ENCODE data around the gene TMPRSS12.
"Not testable (repeated sequence)": the region's sequence is repeated elsewhere in the genome, so short reads cannot be mapped to it uniquely, and the experiment has no call there.

TMPRSS12 gene

DNA sequence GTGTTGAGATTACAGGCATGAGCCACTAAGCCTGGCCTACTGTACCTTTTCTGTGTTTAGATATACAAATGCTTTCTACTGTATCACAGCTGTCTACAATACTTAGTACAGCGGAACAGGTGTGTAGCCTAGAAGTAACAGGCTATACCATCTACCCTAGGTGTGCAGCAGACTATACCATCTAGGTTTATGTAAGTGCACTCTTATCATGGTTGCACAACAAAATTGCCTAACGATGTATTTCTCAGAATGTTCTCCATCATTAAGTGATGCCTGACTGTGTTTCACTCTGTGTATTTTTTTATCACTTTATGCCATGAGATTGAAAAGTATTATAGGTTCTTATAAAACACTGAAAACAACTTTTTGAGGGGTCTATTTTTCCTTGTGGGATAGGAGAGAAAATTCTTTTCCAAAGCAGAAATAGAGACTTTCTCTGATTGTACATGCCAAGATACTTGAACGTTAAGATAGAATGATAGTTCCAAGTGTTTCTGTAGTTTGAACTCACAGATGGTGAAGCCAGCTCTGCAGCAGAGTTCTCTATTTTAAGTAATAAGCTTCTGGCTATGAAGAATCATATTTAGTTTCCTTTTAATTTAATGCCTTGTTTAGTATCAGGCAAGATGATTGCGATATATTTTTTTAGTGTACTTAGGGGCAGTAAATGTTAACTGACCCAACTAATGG lies 17.0 kb downstream of the TMPRSS12 start:
- no peak for DNase-seq

DNA sequence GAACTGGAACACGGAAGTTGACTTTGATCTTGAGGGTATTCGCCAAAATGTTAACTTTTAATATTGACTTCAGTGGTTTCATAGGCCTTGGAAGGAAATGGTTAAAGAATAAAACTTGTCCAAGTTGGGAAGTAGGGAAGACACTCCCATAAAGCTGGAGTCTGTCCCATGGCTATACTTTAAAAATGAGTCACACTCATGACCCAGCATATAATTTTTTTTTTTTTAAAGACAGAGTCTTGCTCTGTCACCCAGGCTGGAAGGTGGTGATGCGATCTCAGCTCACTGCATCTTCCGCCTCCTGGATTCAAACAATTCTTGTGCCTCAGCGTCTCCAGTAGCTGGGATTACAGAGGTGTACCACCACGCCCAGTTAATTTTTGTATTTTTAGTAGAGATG lies 19.6 kb downstream of the TMPRSS12 start:
- no peak for DNase-seq

DNA sequence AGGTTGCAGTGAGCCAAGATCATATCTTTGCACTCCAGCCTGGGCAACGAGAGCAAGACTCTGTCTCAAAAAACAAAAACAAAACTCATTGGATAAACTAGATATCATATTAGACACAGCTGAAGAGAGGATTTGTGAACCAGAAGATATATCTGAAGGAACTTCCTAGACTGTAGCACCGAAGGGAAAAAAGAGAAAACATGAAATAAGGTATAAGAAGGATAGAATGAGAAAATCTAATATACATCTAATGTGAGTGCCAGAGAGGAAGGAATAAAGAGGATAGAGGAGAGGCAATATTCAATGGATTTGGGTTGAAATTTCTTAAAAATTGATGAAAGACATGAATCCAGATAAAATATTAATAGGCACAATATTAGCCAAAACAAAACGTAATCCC lies 22.5 kb downstream of the TMPRSS12 start:
- DNase-seq, result no peak

DNA sequence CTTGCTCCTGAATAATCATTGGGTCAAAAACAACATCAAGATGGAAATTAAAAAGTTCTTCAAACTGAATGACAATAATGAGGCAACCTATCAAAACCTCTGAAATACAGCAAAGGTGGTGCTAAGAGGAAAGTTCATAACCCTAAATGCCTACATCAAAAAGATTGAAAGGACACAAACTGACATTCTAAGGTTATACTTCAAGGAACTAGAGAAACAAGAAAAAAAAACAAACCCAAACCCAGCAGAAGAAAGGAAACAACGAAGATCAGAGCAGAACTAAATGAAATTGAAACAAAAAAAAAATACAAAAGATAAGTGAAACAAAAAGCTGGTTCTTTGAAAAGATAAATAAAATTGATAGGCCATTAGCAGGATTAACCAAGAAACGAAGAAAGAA lies 26.2 kb downstream of the TMPRSS12 start:
- DNase-seq, result not testable (repeated sequence)

DNA sequence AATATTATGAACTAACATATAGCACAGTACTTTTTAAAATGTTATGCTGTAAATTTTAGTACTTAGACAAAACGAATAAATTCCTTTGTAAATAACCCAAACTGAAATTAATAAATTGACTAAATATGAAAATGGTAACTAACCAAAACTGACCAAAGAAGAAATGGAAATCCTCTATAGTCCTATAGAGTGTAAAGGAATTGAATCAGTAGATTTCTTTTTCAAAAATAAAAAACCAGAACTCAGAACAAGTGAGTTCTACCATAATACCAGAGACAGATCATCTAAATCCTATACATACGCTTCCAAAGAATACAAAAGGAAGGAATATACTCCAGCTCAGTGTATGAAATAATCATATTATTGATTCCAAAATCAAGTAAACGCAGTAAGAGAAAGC lies 39.8 kb downstream of the TMPRSS12 start:
- no peak for DNase-seq

DNA sequence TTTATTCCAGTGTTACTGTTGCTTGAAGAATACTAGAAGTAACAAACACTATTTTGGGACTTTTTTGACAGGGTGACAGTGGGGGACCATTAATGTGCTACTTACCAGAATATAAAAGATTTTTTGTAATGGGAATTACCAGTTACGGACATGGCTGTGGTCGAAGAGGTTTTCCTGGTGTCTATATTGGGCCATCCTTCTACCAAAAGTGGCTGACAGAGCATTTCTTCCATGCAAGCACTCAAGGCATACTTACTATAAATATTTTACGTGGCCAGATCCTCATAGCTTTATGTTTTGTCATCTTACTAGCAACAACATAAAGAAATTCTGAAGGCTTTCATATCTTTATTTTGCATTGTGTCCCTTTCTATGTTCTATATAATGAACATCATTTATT lies 44.5 kb downstream of the TMPRSS12 start:
- DNase-seq, result no peak

DNA sequence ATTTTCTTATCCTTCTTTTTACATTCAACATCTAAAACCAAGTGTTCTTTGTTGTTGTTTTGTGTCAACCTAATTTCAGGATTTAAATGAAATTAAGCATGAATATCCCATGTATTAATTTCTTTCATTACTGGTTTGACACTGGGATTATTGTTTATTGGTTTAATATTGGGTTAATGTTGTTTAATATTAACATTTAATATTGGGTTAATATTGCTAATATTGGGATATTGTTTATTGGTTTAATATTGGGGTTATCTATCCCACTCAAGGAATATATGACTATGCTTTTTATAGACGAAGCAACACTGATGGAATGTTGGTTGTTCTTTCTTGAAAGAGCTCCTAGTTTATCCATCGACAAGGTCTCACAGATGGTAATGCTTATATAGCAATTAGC lies 45.9 kb downstream of the TMPRSS12 start:
- DNase-seq, result no peak

DNA sequence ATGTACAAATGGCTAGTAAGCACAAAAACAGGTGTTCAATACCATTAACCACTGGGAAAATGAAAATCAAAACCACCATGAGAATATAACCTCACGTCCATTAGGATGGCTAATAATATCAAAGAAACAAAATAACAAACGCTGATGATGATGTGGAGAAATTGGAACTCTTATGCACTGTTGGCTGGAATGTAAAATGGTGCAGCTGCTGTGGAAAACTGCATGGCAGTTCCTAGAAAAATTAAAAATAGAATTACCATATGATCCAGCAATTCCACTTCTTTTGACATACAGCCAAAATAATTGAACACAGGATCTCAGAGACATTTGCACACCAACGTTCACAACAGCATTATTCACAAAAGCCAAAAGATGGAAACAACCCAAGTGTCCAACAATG lies 51.5 kb downstream of the TMPRSS12 start:
- no peak for DNase-seq

DNA sequence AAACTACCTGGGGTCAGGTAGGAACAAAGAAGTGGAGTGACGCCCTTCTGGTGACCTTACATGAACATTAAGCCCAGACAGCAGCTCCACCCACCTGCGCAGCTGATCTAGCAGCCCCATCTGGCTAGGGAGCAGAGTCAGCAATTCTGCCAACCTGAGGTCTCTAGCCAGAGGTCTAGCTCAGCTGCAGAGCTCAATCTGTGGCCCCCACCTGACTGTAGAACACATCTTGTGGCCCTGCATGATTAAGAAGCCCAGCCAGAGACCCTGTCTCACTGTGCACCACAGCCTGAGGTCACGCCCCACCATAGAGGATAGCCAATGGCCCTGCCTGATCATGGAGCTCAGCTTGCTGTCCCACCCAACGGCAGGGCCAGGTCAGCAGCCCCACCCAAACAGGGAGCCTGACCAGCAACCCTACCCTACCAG lies 59.0 kb downstream of the TMPRSS12 start:
- peak; percentile 18 for DNase-seq

DNA sequence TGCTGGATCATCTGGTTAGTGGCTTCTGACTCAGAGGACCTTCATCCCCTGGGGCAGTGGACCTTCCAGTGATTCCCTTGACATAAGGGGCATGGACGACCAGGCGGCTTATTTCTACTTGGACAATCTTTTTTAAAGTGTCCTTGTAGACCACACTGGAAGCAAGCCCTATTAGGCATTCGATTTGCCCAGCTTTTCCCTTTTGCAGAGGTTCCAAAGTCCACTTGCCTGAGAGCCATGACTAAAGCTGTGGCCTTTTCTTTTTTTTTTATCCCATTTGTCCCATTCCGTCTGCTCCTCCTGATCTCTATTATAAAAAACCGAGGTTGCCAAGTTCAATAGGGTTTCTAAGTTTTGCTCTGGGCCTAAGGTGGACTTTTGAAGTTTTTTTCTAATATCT lies 65.8 kb downstream of the TMPRSS12 start:
- DNase-seq, result not testable (repeated sequence)

DNA sequence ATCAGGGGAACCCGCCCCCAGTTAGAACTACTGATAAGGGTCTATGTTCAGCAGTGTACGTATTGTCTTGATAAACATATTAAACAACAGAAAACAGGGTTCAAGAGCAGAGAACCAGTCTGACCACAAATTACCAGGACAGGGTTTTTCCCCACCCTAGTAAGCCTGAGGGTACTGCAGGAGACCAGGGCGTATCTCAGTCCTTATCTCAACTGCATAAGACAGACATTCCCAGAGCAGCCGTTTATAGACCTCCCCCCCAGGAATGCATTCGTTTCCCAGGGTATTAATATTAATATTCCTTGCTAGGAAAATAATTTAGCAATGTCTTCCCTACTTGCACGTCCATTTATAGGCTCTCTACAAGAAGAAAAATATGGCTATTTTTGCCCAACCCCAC lies 69.6 kb downstream of the TMPRSS12 start:
- not testable (repeated sequence) for DNase-seq

DNA sequence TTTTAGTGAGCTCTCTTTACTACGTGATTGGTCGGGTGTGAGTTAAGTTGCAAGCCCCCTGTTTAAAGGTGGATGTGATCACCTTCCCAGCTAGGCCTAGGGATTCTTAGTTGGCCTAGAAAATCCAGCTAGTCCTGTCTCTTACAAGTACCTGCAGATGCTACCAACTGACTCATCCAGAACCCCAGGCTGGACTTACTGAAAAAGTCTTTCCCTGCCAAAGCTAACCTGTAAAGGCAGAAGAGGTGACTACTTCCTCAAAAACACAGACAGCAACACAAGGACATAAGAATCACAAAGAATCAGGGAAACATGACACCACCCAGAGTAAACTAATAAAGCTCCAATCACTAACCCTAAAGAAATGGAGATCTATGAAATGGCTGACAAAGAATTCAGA lies 70.5 kb downstream of the TMPRSS12 start:
- no peak for DNase-seq

DNA sequence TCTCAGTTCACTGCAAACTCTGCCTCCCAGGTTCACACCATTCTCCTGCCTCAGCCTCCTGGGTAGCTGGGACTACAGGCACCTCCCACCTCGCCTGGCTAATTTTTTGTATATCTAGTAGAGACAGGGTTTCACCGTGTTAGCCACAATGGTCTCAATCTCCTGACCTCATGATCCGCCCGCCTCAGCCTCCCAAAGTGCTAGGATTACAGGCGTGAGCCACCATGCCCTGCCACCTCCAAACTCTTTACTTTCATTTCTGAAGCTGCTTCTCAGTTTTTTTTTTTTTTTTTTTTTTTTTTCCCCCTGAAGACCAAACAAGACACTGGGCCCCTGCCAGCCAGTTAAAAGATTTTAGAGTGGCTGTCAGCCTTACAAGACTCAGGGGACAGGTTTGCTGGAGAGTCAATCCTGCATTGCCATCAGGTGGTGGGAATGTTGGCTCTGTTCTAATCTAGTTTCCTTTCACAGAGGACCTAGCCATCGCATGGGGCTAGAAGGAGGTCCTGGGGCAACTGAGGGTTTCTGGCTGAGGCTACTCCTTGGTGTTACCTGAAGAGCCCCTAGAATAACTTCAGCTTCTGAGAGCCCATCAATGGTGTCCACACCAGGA lies 72.3 kb downstream of the TMPRSS12 start:
- DNase-seq, result peak; percentile 37

DNA sequence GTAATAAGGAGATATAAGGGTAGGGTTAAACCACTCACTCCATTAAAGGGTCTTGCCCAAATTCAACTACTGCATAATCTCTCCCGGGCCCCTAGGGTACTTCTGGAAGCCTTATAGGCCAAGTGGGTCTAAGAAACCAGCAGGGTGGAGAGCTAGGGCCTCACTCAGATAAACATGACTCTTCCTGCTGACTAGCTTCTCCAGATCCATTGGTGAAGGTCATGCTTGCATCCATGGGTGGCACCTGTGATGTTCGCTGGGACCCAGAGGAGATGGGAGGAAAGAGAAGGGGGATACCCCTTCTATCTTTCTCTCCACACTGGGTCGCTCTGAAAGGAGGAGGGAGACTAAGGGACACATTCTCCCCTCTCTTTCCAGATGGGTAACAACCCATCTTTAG lies 73.6 kb downstream of the TMPRSS12 start:
- no peak for DNase-seq

DNA sequence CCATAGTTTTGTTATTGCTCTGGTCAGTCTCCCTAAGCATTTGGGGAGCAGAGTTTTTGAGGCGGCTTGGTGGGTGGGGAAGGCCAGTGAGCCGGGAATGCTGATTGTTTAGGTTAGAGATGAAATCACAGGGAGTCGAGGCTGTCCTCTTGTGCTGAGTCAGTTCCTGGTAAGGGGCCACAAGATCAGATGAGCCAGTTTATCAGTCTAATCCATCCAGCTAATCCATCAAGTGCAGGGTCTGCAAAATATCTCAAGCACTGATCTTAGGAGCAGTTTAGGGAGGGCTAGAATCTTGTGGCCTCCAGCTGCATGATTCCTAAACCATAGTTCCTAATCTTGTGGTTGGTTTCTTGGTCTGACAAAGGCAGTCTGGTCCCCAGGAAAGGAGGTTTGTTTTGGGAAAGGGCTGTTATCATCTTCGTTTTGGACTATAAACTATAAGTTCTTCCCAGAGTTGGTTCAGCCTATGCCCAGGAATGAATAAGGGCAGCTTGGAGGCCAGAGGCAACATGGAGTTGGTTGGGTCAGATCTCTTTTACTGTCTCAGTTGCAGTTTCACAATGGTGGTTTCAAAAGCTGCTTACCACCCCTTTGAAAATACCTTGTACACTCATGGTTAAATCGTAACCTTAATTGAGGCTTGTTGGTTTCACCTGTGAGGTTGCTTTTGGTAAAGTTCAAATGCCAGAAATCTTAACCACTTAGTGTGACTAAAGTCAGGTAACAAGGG lies 76.0 kb downstream of the TMPRSS12 start:
- no peak for DNase-seq

DNA sequence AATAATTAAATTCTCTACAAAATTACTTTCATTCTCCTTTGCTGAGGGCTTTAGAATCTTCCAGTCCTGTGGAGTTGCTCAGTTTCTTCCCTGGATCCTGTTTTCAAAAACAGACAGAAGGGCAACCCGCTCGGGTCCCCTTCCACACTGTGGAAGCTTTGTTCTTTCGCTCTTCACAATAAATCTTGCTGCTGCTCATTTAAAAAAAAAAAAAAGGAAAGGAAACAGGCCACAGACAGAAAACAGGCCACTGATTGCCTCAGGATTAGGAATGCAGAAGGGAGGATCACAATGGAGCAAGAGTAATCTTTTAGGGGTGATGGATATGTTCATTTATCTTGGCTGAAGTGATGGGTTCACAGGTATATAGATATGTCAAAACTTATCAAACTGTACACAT lies 80.1 kb downstream of the TMPRSS12 start:
- DNase-seq, result no peak

DNA sequence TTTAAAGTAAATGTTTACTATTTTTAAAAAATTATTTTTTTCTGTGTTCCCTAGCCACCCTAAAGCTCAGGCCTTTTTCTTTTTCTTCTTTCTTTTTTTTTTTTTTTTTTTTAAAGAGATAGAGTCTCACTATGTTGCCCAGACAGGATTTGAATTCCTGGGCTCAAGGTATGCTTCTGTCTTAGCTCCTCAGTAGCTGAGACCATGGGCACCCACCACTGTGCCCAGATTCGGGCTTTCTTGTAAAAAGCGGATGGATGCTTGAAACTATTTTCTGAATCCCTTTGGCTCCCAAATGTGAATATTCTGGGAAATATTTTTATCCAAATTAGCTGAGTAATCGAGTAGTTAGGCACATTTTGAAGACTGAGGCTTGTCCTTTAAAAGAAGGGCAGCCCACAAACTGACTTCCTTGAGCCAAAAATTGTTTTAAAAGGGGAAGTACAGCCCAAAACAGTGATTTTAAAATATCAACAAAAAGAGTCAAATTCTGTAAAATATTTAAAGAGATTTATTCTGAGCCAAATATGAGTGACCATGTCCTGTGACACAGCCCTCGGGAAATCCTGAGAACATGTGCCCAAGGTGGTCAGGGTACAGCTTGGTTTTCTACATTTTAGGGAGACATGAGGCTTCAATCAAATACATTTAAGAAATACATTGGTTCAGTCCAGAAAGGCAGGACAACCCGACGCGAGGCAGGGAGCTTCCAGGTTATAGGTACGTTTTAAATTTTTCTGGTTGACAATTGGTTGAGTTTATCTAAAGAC lies 80.8 kb downstream of the TMPRSS12 start:
- DNase-seq, result no peak

DNA sequence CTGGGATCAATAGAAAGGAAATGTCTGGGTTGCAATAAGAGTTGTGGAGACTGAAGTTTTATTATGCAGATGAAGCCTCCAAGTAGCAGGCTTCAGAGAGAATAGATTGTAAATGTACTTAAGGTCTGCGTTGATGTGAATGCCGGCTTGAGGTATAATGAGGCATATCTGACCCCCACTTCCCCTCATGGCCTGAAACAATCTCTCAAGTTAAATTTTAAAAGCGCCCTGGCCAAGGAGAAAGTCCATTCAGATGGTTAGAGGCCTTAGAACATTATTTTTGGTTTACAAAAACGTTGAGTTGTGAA lies 81.4 kb downstream of the TMPRSS12 start:
- no peak for DNase-seq

DNA sequence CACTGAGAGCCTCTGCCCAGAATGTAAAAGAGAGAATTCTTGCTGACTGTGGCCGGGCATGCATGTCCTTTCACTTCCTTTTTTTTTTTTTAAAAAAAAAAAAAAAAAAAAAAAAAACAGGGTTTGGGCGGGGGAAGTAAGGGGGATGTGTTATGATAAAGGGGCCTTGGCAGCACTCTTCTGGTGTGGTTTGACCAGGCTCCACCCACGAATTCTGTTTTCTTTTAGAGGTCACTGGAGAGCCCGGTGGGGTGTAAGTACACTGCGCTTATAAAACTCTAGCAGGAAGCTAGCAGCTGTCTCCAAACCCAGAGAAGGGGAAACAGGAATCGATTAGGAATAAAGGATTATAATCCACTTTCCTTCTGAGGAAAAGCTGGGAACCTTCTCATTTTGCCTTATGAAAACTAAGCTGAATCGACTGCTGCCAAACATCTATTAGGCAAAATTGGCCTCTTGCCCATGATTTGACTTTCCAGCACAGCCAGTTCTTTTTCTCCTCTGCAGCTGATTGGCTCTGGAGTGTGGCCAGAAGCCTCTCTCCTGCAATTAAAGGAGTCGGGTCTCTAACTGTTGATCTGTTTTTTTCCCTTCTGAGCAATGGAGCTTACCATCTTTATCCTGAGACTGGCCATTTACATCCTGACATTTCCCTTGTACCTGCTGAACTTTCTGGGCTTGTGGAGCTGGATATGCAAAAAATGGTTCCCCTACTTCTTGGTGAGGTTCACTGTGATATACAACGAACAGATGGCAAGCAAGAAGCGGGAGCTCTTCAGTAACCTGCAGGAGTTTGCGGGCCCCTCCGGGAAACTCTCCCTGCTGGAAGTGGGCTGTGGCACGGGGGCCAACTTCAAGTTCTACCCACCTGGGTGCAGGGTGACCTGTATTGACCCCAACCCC lies 82.0 kb downstream of the TMPRSS12 start:
- DNase-seq, result peak; percentile 86

DNA sequence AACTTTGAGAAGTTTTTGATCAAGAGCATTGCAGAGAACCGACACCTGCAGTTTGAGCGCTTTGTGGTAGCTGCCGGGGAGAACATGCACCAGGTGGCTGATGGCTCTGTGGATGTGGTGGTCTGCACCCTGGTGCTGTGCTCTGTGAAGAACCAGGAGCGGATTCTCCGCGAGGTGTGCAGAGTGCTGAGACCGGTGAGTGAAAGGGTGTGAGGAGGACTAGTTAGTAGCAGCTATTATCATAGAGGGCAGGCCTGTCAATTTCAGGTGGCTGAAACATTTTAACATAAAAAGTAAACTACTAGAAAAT lies 82.6 kb downstream of the TMPRSS12 start:
- DNase-seq, result no peak

DNA sequence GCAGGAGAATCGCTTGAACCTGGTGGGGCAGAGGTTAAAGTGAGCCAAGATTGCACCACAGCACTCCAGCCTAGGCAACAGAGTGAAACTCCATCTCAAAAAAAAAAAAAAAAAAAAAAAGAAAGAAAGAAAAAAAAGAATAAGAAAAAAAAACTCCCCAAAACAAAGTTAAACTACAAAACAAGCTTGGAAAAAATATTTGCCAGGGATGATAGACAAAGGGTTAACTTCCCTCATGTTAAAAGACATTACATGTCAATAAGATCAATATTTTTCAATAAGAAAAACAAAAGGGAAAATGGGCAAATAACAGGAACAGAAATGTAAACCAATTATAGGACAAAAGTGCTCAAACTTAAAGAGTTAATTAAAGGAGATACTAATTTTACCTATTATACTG lies 83.2 kb downstream of the TMPRSS12 start:
- no peak for DNase-seq

DNA sequence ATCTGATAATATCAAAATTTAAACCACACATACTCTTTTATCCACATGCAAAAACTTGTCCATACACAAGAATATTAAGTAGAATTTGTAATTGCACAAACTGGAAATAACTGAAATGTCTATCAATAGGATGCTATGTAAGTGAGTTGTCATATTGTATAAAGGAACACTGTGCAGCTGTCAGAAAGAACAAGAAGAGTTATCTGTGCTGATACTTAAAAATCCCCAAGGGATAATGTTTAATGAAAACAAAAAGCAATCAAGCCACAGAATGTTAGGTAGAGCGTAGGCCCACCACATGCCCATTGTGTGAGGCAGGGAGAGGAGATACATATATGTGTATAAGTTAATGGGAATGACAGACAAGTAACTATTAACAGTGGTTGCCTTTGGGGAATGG lies 83.7 kb downstream of the TMPRSS12 start:
- no peak for DNase-seq

DNA sequence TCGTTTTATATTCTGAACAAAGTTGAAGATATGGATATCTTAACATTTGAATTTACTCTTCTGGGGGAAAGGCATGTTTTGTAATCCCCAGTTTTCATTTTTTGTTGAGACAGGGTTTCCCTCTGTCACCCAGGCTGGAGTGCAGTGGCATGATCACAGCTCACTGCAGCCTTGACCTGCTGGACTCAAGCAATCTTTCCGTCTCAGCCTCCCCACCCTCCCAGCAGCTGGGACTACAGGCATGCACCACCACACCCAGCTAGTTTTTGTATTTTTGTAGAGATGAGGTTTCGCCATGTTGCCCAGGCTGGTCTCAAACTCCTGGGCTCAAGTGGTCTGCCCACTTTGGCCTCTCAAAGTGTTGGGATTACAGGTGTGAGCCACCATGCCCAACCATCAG lies 84.2 kb downstream of the TMPRSS12 start:
- not testable (repeated sequence) for DNase-seq

Data from NCI-H2171 (cell line).